ENCODE measurements around the gene MICU2. TPM values are rescaled to one million over a fixed set of nuclear protein-coding genes. Genes with fewer than 3 reads are reported as not detected.

The MICU2 gene, protein sequence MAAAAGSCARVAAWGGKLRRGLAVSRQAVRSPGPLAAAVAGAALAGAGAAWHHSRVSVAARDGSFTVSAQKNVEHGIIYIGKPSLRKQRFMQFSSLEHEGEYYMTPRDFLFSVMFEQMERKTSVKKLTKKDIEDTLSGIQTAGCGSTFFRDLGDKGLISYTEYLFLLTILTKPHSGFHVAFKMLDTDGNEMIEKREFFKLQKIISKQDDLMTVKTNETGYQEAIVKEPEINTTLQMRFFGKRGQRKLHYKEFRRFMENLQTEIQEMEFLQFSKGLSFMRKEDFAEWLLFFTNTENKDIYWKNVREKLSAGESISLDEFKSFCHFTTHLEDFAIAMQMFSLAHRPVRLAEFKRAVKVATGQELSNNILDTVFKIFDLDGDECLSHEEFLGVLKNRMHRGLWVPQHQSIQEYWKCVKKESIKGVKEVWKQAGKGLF
- 10 to 100 TPM; 46.0 to 50.3 TPM for total RNA-seq
- 10 to 100 TPM; 39.8 to 56.6 TPM for polyA plus RNA-seq

DNA sequence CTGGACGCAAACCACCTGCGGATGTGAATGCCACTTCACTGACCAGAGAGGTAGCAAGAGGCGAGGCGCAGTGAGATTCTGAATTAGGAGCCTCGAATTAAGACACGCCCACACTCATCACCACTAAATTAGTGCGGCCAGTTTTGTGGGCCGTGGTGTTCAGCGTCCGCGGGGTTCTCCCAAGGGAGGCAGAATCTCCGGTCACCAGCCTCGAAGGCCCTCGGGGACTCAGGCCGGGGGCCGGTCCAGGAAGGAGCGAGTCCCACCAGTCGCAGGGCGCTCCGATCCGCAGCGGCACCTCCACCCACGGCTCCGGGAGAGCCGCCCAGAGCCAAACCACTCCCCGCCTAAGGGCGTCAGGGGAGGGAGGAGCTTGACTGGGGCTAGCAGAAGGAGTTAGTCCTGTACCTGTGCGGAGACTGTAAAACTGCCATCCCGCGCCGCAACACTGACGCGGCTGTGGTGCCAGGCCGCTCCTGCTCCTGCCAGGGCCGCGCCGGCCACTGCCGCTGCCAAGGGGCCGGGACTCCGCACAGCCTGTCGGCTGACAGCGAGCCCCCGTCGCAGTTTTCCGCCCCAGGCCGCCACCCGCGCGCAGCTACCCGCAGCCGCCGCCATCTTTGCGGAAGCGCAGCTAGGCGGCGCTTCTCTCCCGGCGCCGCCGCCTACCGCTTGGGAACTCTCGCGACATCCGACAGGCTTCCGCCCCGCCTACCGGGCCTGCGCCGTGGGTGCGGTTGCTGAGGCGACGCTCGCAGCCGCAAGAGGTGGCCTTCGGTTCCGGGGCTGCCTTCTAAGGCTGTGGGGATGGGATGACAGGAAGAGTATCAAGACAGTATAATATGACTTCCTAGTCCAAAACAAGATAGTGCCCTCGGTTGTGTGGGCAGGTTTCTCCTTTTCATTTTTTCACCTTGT, at the start of gene MICU2:
MICU2 (minus strand) TSS at position 640 of the 918 bp plus-strand sequence; CDS start at position 618, 22 bp downstream.
- Mint-ChIP-seq H3K4me3 (peak within 1 kb of the TSS; percentile 86 to 97 (median 89)), H3K27ac (peak within 1 kb of the TSS; percentile 90 to 97 (median 95)), H3K4me1 (peaks cover 28 to 58% (median 36%) of the 10 kb centered on the region in 4 donors), H3K36me3 (peaks cover 16 to 28% of the 10 kb centered on the region in 2 donors), H3K9me3 (peaks cover 0 to 5% (median 0%) of the 10 kb centered on the region in 8 donors), H3K27me3 (peaks cover 4% of the 10 kb centered on the region in 2 donors)
- ChIA-PET POLR2A (ENCODE audit: partially characterized antibody) (interaction anchor here (0.5 to 2.4 kb wide), 39 partner anchors 8 to 1740 kb away, joined by 3 to 77 read pairs (median 4); partner anchors contain the start of genes EEF1AKMT1, FGF9, MRPL57 and SKA3), CTCF (ENCODE audit: partially characterized antibody) (interaction anchor here (0.9 to 2.7 kb wide), 8 partner anchors 34 to 306 kb away, joined by 3 to 18 read pairs (median 4); partner anchors contain the start of gene FGF9)
- Histone ChIP-seq H3K27ac (ENCODE audit: low read depth, low read length) (peak within 1 kb of the TSS; percentile 85), H3K36me3 (ENCODE audit: insufficient read depth, low read length) (no peaks in the 10 kb centered on the region), H3K27me3 (ENCODE audit: insufficient read depth, low read length) (no peaks in the 10 kb centered on the region), H3K9me3 (ENCODE audit: control insufficient read depth in 1 of 2, low read length in 2 of 2) (no peaks in the 10 kb centered on the region), H3K4me3 (ENCODE audit: low read length in 2 of 2) (peak within 1 kb of the TSS; percentile 78 to 83), H3K4me1 (ENCODE audit: insufficient read depth, low read length) (peaks cover 36% of the 10 kb centered on the region)
- DNase-seq, result peak; percentile 96 to 97 (median 97)
- intact Hi-C loops (cut with micrococcal nuclease), result loop anchor here (1.0 to 10.0 kb wide), 9 partner anchors 68 to 1774 kb away; partner anchors contain the start of genes FGF9, MRPL57, SKA3 and XPO4

DNA sequence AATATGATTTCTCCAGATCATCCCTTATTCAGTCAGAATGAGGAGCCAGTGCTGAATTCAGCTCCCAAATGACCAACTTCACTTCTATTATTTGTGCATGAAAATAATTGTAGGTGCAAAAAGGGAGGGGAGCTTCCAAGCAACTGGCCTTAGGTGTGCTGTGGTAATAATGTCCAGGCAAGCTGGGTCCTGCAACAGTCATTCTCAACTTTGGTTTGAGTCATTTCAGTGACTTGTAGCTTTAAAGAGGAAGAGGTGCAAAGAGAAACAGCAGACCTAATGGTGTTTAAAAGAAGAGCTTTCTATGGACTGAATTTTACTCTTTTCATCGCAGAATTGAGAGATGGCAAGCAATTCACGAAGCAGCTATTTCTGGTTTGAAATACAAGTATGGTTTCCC, 37.7 kb upstream of the MICU2 start:
- intact Hi-C loops (cut with micrococcal nuclease), result no loop called here
- ChIA-PET CTCF (ENCODE audit: partially characterized antibody) (interaction anchor here (0.8 to 11.1 kb wide), 5 partner anchors 10 to 29 kb away, joined by 3 to 86 read pairs (median 3); partner anchors contain the start of gene FGF9), POLR2A (ENCODE audit: partially characterized antibody) (no interaction called here)
- H3K9me3 Mint-ChIP-seq, result peaks cover 0 to 1% (median 0%) of the 10 kb centered on the region in 8 donors
- Histone ChIP-seq H3K4me3 (ENCODE audit: low read length in 2 of 2) (no peak overlapping the region), H3K4me1 (ENCODE audit: insufficient read depth, low read length) (no peaks in the 10 kb centered on the region), H3K27ac (ENCODE audit: low read depth, low read length) (no peak overlapping the region), H3K9me3 (ENCODE audit: control insufficient read depth in 1 of 2, low read length in 2 of 2) (no peaks in the 10 kb centered on the region), H3K36me3 (ENCODE audit: insufficient read depth, low read length) (no peaks in the 10 kb centered on the region), H3K27me3 (ENCODE audit: insufficient read depth, low read length) (no peaks in the 10 kb centered on the region)
- no peak overlapping the region for H3K4me3 Mint-ChIP-seq
- peaks cover 0 to 5% (median 0%) of the 10 kb centered on the region in 4 donors for H3K4me1 Mint-ChIP-seq
- H3K27ac Mint-ChIP-seq, result no peak overlapping the region
- no peak for DNase-seq
- peaks cover 1 to 2% of the 10 kb centered on the region in 2 donors for H3K27me3 Mint-ChIP-seq
- no peaks in the 10 kb centered on the region for H3K36me3 Mint-ChIP-seq

DNA sequence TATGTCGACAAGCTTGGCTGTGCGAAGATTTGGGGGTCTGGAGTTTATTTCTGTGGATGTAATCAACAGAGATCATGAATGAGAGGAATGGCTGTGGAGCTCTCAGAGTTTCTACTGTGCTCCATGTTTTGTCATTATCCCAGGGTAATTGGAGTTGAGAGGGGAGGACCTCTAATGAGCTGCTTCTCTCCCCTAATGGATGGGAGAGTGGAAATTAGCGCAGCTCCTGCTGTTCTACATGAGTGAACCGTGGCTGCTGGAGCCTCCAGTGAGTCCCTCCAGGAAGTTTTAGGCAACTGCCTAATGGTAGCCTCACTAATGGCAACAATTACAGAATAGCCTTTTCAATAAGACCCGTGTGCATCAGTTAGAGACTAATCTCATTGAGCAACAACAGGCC, 35.6 kb upstream of the MICU2 start:
- DNase-seq, result no peak
- H3K4me1 Mint-ChIP-seq, result peaks cover 0 to 5% (median 0%) of the 10 kb centered on the region in 4 donors
- H3K9me3 Mint-ChIP-seq, result peaks cover 0 to 2% (median 0%) of the 10 kb centered on the region in 8 donors
- peaks cover 2 to 7% of the 10 kb centered on the region in 2 donors for H3K27me3 Mint-ChIP-seq
- H3K27ac ChIP-seq (ENCODE audit: low read depth, low read length), result no peak overlapping the region
- no peak overlapping the region for H3K27ac Mint-ChIP-seq
- no peak overlapping the region for H3K4me3 ChIP-seq (ENCODE audit: low read length in 2 of 2)
- H3K4me1 ChIP-seq (ENCODE audit: insufficient read depth, low read length), result no peaks in the 10 kb centered on the region
- H3K9me3 ChIP-seq (ENCODE audit: control insufficient read depth in 1 of 2, low read length in 2 of 2), result no peaks in the 10 kb centered on the region
- ChIA-PET CTCF (ENCODE audit: partially characterized antibody) (interaction anchor here (1.0 to 11.1 kb wide), 9 partner anchors 11 to 639 kb away, joined by 3 to 86 read pairs (median 7); partner anchors contain the start of gene FGF9), POLR2A (ENCODE audit: partially characterized antibody) (interaction anchor here (1.3 to 1.9 kb wide), 2 partner anchors 36 to 421 kb away, joined by 4 to 13 read pairs; no protein-coding TSS in a partner anchor)
- no peaks in the 10 kb centered on the region for H3K36me3 ChIP-seq (ENCODE audit: insufficient read depth, low read length)
- H3K27me3 ChIP-seq (ENCODE audit: insufficient read depth, low read length), result no peaks in the 10 kb centered on the region
- no peak overlapping the region for H3K4me3 Mint-ChIP-seq
- intact Hi-C loops (cut with micrococcal nuclease), result loop anchor here (2.0 to 10.0 kb wide), 2 partner anchors 125 to 209 kb away; no protein-coding TSS in a partner anchor
- H3K36me3 Mint-ChIP-seq, result no peaks in the 10 kb centered on the region

DNA sequence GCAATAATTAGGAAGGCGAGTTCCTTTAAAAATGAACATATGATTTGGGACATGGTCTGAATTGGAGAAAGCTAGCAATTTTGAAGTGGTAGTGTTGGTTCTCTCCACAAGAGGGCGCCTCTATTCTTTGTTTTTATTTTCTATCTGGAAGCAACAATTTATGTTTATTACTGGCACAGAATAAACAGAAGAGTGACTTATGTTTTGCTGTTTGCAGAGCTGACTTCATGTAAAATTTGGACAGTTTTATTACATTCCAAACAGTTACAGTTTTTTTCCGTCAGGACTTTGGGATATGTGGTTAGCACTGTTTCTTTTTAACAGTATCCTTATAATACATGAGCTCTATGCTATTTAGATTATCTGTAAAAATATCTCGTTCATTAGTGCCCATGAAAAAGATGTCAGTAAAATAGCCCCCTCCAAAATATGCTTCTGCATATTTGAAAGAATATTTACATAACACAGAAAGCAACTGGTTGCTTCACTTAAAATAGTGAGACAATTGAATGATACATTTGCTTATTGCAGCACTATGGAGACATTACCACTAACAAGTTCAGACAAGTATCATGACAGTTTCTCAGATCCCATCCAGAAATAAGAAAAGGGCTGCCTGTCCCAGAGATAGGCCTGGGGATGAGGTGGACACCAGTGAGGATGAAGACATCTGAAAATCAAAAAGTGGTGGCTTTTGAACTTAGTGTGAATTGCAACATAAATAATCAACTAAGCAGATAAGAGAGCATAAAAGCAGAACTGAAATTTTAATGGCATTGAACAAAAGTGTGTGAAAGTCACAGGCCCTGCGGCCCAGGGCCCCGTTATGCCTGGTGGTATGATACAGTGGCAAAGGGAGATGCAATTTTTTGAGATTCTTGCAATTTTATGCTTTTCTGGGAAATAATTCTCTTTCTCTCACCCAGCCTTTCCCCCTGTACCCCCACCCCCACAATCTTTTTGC, 34.6 kb upstream of the MICU2 start:
- H3K4me3 ChIP-seq (ENCODE audit: low read length in 2 of 2), result no peak overlapping the region
- H3K27ac Mint-ChIP-seq, result peak overlapping the region in 1 of 7 donors; percentile 37
- no peaks in the 10 kb centered on the region for H3K36me3 Mint-ChIP-seq
- H3K9me3 ChIP-seq (ENCODE audit: control insufficient read depth in 1 of 2, low read length in 2 of 2), result no peaks in the 10 kb centered on the region
- DNase-seq, result peak in 4 of 5 donors; percentile 37 to 49 (median 42)
- no peak overlapping the region for H3K4me3 Mint-ChIP-seq
- H3K27me3 Mint-ChIP-seq, result peaks cover 2 to 7% of the 10 kb centered on the region in 2 donors
- no peaks in the 10 kb centered on the region for H3K36me3 ChIP-seq (ENCODE audit: insufficient read depth, low read length)
- H3K4me1 Mint-ChIP-seq, result peaks cover 0 to 5% (median 0%) of the 10 kb centered on the region in 4 donors
- H3K27me3 ChIP-seq (ENCODE audit: insufficient read depth, low read length), result no peaks in the 10 kb centered on the region
- H3K9me3 Mint-ChIP-seq, result peaks cover 0 to 2% (median 0%) of the 10 kb centered on the region in 8 donors
- H3K4me1 ChIP-seq (ENCODE audit: insufficient read depth, low read length), result no peaks in the 10 kb centered on the region
- POLR2A ChIA-PET (ENCODE audit: partially characterized antibody), result interaction anchor here (1.3 to 2.2 kb wide), 5 partner anchors 32 to 422 kb away, joined by 4 to 15 read pairs (median 9); partner anchors contain the start of genes FGF9 and MICU2
- CTCF ChIA-PET (ENCODE audit: partially characterized antibody), result interaction anchor here (0.7 to 11.1 kb wide), 37 partner anchors 9 to 1378 kb away, joined by 3 to 86 read pairs (median 5); partner anchors contain the start of genes FGF9 and MICU2
- intact Hi-C loops (cut with micrococcal nuclease), result loop anchor here (1.0 to 10.0 kb wide), 8 partner anchors 33 to 1119 kb away; partner anchors contain the start of gene FGF9
- H3K27ac ChIP-seq (ENCODE audit: low read depth, low read length), result no peak overlapping the region

DNA sequence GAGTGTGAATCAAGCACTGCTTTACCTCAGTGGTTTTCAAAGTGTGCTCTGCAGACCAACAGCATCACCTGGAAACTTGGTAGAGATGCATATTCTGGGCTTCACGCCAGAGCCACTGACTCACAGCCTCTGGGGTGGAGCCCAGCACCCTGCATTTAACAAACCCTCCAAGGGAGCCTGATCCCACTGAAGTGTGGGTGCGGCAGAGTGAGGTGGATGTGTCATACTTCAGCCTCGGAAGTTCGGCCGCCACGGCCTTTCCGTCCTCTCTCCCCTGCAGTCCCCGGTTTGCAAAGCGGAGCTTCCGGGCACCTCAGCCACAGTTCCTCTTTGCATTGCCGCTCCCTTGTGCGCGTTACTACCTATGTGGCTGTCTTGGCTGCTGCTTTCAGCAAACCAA, 33.3 kb upstream of the MICU2 start:
- POLR2A ChIA-PET (ENCODE audit: partially characterized antibody), result interaction anchor here (1.5 to 2.2 kb wide), 3 partner anchors 33 to 35 kb away, joined by 5 to 15 read pairs (median 9); partner anchors contain the start of genes FGF9 and MICU2
- Mint-ChIP-seq H3K27me3 (peaks cover 2 to 8% of the 10 kb centered on the region in 2 donors), H3K4me3 (no peak overlapping the region), H3K9me3 (peaks cover 0 to 2% (median 0%) of the 10 kb centered on the region in 8 donors), H3K4me1 (peaks cover 0 to 5% (median 0%) of the 10 kb centered on the region in 4 donors), H3K36me3 (no peaks in the 10 kb centered on the region), H3K27ac (no peak overlapping the region)
- intact Hi-C loops (cut with micrococcal nuclease), result loop anchor here (10.0 kb wide), 1 partner anchor 128 kb away; no protein-coding TSS in a partner anchor
- no peaks in the 10 kb centered on the region for H3K4me1 ChIP-seq (ENCODE audit: insufficient read depth, low read length)
- no peak overlapping the region for H3K27ac ChIP-seq (ENCODE audit: low read depth, low read length)
- CTCF ChIA-PET (ENCODE audit: partially characterized antibody), result interaction anchor here (0.8 to 11.1 kb wide), 20 partner anchors 10 to 1380 kb away, joined by 3 to 86 read pairs (median 7); partner anchors contain the start of genes FGF9 and MICU2
- no peaks in the 10 kb centered on the region for H3K27me3 ChIP-seq (ENCODE audit: insufficient read depth, low read length)
- peak in 3 of 5 donors; percentile 4 to 60 (median 5) for DNase-seq
- H3K4me3 ChIP-seq (ENCODE audit: low read length in 2 of 2), result no peak overlapping the region
- no peaks in the 10 kb centered on the region for H3K9me3 ChIP-seq (ENCODE audit: control insufficient read depth in 1 of 2, low read length in 2 of 2)
- H3K36me3 ChIP-seq (ENCODE audit: insufficient read depth, low read length), result no peaks in the 10 kb centered on the region
